ENCODE data around the gene ANKS1B.

GRCh38 chr12:99393763-99394162 is 591.0 kb downstream of the ANKS1B start:
- TF ChIP-seq PATZ1 (CRISPR knock-in tag; IDR thresholded peaks at IDR 0.05; ENCODE audit: borderline replicate concordance) (no peak), CREB5 (CRISPR knock-in tag; IDR thresholded peaks at IDR 0.05; ENCODE audit: low read depth) (no peak), OSR1 (CRISPR knock-in tag; IDR thresholded peaks at IDR 0.05) (no peak), SNAI2 (CRISPR knock-in tag; IDR thresholded peaks at IDR 0.05) (no peak), ARNTL (CRISPR knock-in tag; IDR thresholded peaks at IDR 0.05; ENCODE audit: borderline replicate concordance, low read depth) (no peak), PPARA (CRISPR knock-in tag; IDR thresholded peaks at IDR 0.05; ENCODE audit: borderline replicate concordance) (no peak)
